Fibroblast of villous mesenchyme (primary cell): ENCODE measurements around the gene HIVEP3. TPM values are rescaled to one million over a fixed set of nuclear protein-coding genes. Genes with fewer than 3 reads are reported as not detected.

Experiments
- DNase-seq: peaks from one replicate; pipeline ENCODE4 v3.0.0-alpha.2; 2010; ENCODE audit warnings: low read depth
- H3K4me3 ChIP-seq: 2 replicates; pipeline ENCODE4 v1.5.1; 2011; ENCODE audit warnings: low read depth, mild to moderate bottlenecking, low read length
- CTCF ChIP-seq: IDR thresholded peaks from 2 replicates; pipeline ENCODE4 v1.5.1; 2012; ENCODE audit warnings: low read depth, mild to moderate bottlenecking, low read length; ENCODE audit not compliant: insufficient read depth
- total RNA-seq: library from RNA; depleted of rRNA; stranded (reverse); fragments of >200 nt; gene quantifications from 2 replicates; pipeline ENCODE4 v1.2.3, GENCODE V29; 2012

Gene HIVEP3
- total RNA-seq, 1 donor, result 0.86 TPM

GRCh38 chr1:41580520-41581172, 338.1 kb downstream of the HIVEP3 start:
- TF ChIP-seq CTCF, result no peak
- no peak overlapping the region for H3K4me3 ChIP-seq
- no peak for DNase-seq

GRCh38 chr1:41580021-41580420, 338.7 kb downstream of the HIVEP3 start:
- no peak overlapping the region for H3K4me3 ChIP-seq
- no peak for DNase-seq
- no peak for TF ChIP-seq CTCF

- TF ChIP-seq CTCF, result peak; percentile 61
- no peak overlapping the region for H3K4me3 ChIP-seq
- DNase-seq, result peak; percentile 36
These were observed 339.9 kb downstream of the HIVEP3 start for GRCh38 chr1:41578712-41579335.

- DNase-seq, result peak; percentile 41
- TF ChIP-seq CTCF, result no peak
- H3K4me3 ChIP-seq, result no peak overlapping the region
These were observed 342.1 kb downstream of the HIVEP3 start for GRCh38 chr1:41576620-41577019.

- TF ChIP-seq CTCF, result no peak
- H3K4me3 ChIP-seq, result no peak overlapping the region
- peak; percentile 7 for DNase-seq
These were observed 342.5 kb downstream of the HIVEP3 start for GRCh38 chr1:41576206-41576605.

GRCh38 chr1:41574842-41575241, 343.9 kb downstream of the HIVEP3 start:
- no peak overlapping the region for H3K4me3 ChIP-seq
- no peak for DNase-seq
- TF ChIP-seq CTCF, result no peak
